Hepatocyte (in vitro differentiated cells): ENCODE results near the gene ANGPTL1. TPM values are rescaled to one million over a fixed set of nuclear protein-coding genes. Genes with fewer than 3 reads are reported as not detected.
A peak's percentile ranks its signal among the peaks of the same experiment; 100 is the strongest.

Experiments used
- DNase-seq: peaks from one replicate; pipeline ENCODE4 v3.0.0-alpha.2; 2016; ENCODE audit warnings: low spot score
- H2AFZ ChIP-seq: fragments of 200-600 bp; sonication (generic); 2 replicates; pipeline ENCODE4 v1.6.0; 2016; ENCODE audit warnings: antibody characterized with exemption, mild to moderate bottlenecking
- H3K27ac ChIP-seq: fragments of 200-600 bp; sonication (generic); 2 replicates; pipeline ENCODE4 v1.5.1; 2016; ENCODE audit warnings: mild to moderate bottlenecking
- H3K27me3 ChIP-seq: fragments of 200-600 bp; sonication (generic); 2 replicates; pipeline ENCODE4 v1.6.1; 2016
- H3K36me3 ChIP-seq: fragments of 200-600 bp; sonication (generic); replicated peaks from 2 replicates; pipeline ENCODE4 v1.5.1; 2016; ENCODE audit warnings: low read depth; ENCODE audit not compliant: insufficient read depth
- H3K4me1 ChIP-seq: fragments of 200-600 bp; sonication (generic); 2 replicates; pipeline ENCODE4 v1.5.1; 2016; ENCODE audit warnings: mild to moderate bottlenecking, moderate library complexity; ENCODE audit not compliant: insufficient read depth
- H3K4me2 ChIP-seq: fragments of 200-600 bp; sonication (generic); 2 replicates; pipeline ENCODE4 v1.6.0; 2016
- H3K4me3 ChIP-seq: fragments of 200-600 bp; sonication (generic); 2 replicates; pipeline ENCODE4 v1.5.1; 2016; ENCODE audit warnings: mild to moderate bottlenecking
- H3K79me2 ChIP-seq: fragments of 200-600 bp; sonication (generic); 2 replicates; pipeline ENCODE4 v1.6.0; 2017; ENCODE audit warnings: mild to moderate bottlenecking
- H3K9me2 ChIP-seq: fragments of 200-600 bp; sonication (generic); replicated peaks from 2 replicates; pipeline ENCODE4 v1.6.0; 2017; ENCODE audit warnings: mild to moderate bottlenecking; ENCODE audit not compliant: insufficient read depth
- H3K9me3 ChIP-seq: fragments of 200-600 bp; sonication (generic); 2 replicates; pipeline ENCODE4 v1.5.1; 2016; ENCODE audit warnings: low read depth, mild to moderate bottlenecking
- H4K20me1 ChIP-seq: fragments of 200-600 bp; sonication (generic); 2 replicates; pipeline ENCODE4 v1.6.0; 2016; ENCODE audit warnings: mild to moderate bottlenecking; ENCODE audit not compliant: insufficient read depth, poor library complexity, severe bottlenecking
- EZH2 ChIP-seq: fragments of 200-600 bp; sonication (generic); IDR thresholded peaks from 2 replicates; pipeline ENCODE4 v1.6.1; 2016; ENCODE audit warnings: antibody characterized with exemption, mild to moderate bottlenecking, borderline replicate concordance
- EZH2phosphoT487 ChIP-seq: fragments of 200-600 bp; sonication (generic); IDR thresholded peaks from one replicate; pipeline ENCODE4 v1.6.1; 2018; ENCODE audit warnings: antibody characterized with exemption, mild to moderate bottlenecking, low read depth, moderate library complexity; ENCODE audit not compliant: unreplicated experiment, severe bottlenecking
- WGBS: methylation state at CpG from one replicate; pipeline ENCODE4 v1.1.6; 2016; ENCODE audit warnings: low lambda C conversion rate; ENCODE audit errors: missing lambda C conversion rate; 5-methylcytosine and 5-hydroxymethylcytosine counted together
- polyA plus RNA-seq: library from polyadenylated mRNA; unstranded; fragments of >200 nt; fragmentation: Nextera tagmentation; extraction: Ambion mirVana; gene quantifications from 2 replicates; pipeline ENCODE4 v1.2.1, GENCODE V29; 2016
- total RNA-seq: library from RNA; depleted of rRNA; stranded (reverse); fragments of >200 nt; gene quantifications from 2 replicates; pipeline ENCODE4 v1.2.3, GENCODE V29; 2014
- TF ChIP-seq, protein P1 (sequence below): fragments of 200-600 bp; sonication (generic); IDR thresholded peaks from 2 replicates; pipeline ENCODE4 v1.5.1; 2016; ENCODE audit warnings: antibody characterized with exemption, mild to moderate bottlenecking; ENCODE audit not compliant: poor library complexity

Gene ANGPTL1
- total and polyA plus RNA-seq, 2 experiments from 2014 or later, result 34.3 to 63.6 TPM

DNA sequence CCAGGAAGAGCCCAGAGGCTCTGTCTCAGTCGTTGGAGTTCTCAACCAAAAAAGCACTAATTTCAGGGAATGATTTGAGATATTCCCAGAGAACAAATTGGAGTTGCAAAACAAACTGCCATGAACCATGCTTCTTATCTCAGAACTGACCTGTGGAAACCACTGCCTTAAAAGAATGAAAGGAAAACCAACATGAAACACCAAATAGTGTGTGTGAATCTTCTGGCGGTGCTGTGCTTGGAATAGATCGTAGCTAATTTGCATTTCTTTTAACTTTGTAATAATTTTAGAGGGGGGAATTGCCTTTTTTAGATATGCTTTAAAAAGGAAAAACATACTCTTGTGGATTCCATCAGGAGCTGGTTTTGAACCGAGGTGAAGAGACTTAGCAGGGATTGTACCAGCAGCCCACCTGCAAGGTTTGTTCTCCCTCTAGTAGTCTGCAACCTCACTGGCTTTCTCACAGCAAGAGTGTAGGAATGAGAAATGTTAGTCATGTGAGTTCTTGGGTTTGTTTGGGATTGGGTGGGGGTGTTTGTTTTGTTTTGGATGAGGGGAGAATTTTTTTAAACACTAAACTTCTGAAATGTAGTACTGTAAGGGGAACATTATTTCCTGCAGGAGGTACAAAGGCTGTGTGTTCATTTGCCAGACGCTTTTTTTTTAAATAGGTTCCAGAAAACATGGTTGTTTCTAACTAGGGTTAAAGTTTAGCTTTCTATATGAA lies 45.7 kb upstream of the ANGPTL1 start:
- no peaks in the 10 kb centered on the region for H3K79me2 ChIP-seq
- WGBS, result 73% methylated on average over 5 of the region's 5 CpGs
- TF ChIP-seq, protein P1, sequence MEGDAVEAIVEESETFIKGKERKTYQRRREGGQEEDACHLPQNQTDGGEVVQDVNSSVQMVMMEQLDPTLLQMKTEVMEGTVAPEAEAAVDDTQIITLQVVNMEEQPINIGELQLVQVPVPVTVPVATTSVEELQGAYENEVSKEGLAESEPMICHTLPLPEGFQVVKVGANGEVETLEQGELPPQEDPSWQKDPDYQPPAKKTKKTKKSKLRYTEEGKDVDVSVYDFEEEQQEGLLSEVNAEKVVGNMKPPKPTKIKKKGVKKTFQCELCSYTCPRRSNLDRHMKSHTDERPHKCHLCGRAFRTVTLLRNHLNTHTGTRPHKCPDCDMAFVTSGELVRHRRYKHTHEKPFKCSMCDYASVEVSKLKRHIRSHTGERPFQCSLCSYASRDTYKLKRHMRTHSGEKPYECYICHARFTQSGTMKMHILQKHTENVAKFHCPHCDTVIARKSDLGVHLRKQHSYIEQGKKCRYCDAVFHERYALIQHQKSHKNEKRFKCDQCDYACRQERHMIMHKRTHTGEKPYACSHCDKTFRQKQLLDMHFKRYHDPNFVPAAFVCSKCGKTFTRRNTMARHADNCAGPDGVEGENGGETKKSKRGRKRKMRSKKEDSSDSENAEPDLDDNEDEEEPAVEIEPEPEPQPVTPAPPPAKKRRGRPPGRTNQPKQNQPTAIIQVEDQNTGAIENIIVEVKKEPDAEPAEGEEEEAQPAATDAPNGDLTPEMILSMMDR, result no peak
- no peak for TF ChIP-seq EZH2phosphoT487
- TF ChIP-seq EZH2, result no peak
- no peaks in the 10 kb centered on the region for H3K9me2 ChIP-seq
- no peak overlapping the region for H3K4me3 ChIP-seq
- no peaks in the 10 kb centered on the region for H3K9me3 ChIP-seq
- H3K4me1 ChIP-seq, result peaks cover 10% of the 10 kb centered on the region
- H2AFZ ChIP-seq, result no peak overlapping the region
- H4K20me1 ChIP-seq, result no peaks in the 10 kb centered on the region
- peak overlapping the region; percentile 51 for H3K4me2 ChIP-seq
- DNase-seq, result no peak
- peak overlapping the region; percentile 9 for H3K27ac ChIP-seq
- no peaks in the 10 kb centered on the region for H3K36me3 ChIP-seq
- no peaks in the 10 kb centered on the region for H3K27me3 ChIP-seq

DNA sequence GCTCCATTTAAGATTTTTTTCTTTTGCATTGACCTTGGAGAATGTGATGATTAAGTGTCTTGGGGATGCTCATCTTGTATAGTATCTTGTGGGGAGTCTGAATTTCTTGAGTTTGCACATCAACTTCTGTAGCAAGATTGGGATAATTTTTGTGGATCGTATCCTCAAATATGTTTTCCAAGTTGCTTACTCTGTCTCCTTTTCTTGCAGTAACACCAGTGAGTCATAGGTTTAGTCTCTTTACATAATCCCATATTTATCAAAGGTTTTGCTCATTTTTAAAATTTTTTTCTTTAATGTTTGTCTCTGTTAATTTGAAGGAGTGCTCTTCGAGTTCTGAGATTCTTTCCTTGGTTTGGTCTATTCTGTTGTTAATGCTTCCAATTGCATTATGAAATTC lies 41.7 kb upstream of the ANGPTL1 start:
- no peak overlapping the region for H3K27ac ChIP-seq
- TF ChIP-seq EZH2 (no peak), EZH2phosphoT487 (no peak)
- TF ChIP-seq, protein P1, result no peak
- no peaks in the 10 kb centered on the region for H3K9me2 ChIP-seq
- DNase-seq, result no peak
- H3K27me3 ChIP-seq, result no peaks in the 10 kb centered on the region
- no peak overlapping the region for H3K4me2 ChIP-seq
- H4K20me1 ChIP-seq, result no peaks in the 10 kb centered on the region
- WGBS, result 87% methylated on average over 2 of the region's 2 CpGs
- H3K79me2 ChIP-seq, result no peaks in the 10 kb centered on the region
- H3K36me3 ChIP-seq, result peaks cover 3% of the 10 kb centered on the region
- no peak overlapping the region for H2AFZ ChIP-seq
- H3K4me3 ChIP-seq, result no peak overlapping the region
- no peaks in the 10 kb centered on the region for H3K9me3 ChIP-seq
- H3K4me1 ChIP-seq, result no peaks in the 10 kb centered on the region

DNA sequence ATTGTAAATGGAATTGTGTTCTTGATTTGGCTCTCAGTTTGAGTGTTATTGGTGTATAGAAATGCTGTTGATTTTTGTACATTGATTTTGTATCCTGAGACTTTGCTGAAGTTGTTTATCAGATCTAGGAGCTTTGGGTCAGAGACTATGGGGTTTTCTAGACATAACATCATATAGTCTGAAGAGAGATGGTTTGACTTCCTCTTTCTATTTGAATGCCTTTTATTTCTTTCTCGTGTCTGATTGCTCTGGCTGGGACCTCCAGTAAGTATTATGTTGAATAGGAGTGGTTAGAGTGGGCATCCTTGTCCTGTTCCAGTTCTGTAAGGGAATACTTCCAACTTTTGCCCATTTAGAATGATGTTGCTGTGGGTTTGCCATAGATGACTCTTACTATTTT lies 39.1 kb upstream of the ANGPTL1 start:
- Histone ChIP-seq H3K4me3 (no peak overlapping the region), H3K9me3 (no peaks in the 10 kb centered on the region), H4K20me1 (no peaks in the 10 kb centered on the region), H2AFZ (no peak overlapping the region), H3K9me2 (no peaks in the 10 kb centered on the region), H3K4me2 (no peak overlapping the region), H3K36me3 (peaks cover 3% of the 10 kb centered on the region), H3K27me3 (no peaks in the 10 kb centered on the region), H3K79me2 (no peaks in the 10 kb centered on the region), H3K27ac (no peak overlapping the region), H3K4me1 (no peaks in the 10 kb centered on the region)
- no peak for DNase-seq
- 96% methylated on average over 1 of the region's 1 CpG for WGBS
- TF ChIP-seq EZH2 (no peak), EZH2phosphoT487 (no peak)
- TF ChIP-seq, protein P1, result no peak
